ENCODE data around the gene TBX19. TPM values are rescaled to one million over a fixed set of nuclear protein-coding genes. Genes with fewer than 3 reads are reported as not detected.
A peak's percentile ranks its signal among the peaks of the same experiment; 100 is the strongest.

The TBX19 gene
- total and polyA plus RNA-seq, 3 donors from 2014 or later: 1.9 to 2.7 (median 2.7) TPM

- Histone ChIP-seq H3K4me3 (no peak overlapping the region), H3K27ac (peak overlapping the region; percentile 52 to 72), H3K27me3 (no peaks in the 10 kb centered on the region), H3K36me3 (ENCODE audit: low read depth, missing control alignments) (no peaks in the 10 kb centered on the region), H3K9me3 (no peaks in the 10 kb centered on the region), H3K4me1 (peaks cover 16% of the 10 kb centered on the region)
- TF ChIP-seq POLR2A (IDR thresholded peaks at IDR 0.05): no peak
- TF ChIP-seq CTCF (IDR thresholded peaks at IDR 0.05): no peak
- DNase-seq: peak; percentile 44
- intact Hi-C loops (cut with DNase I; ENCODE audit: low total_unique reads): no loop called here
- WGBS, 2 donors: 69 to 75% methylated on average over 7 of the region's 7 CpGs
These were observed 43.7 kb upstream of the TBX19 start for GRCh38 chr1:168236836-168237611.

- Histone ChIP-seq H3K27me3 (no peaks in the 10 kb centered on the region), H3K4me1 (peaks cover 17% of the 10 kb centered on the region), H3K4me3 (no peak overlapping the region), H3K9me3 (no peaks in the 10 kb centered on the region), H3K36me3 (ENCODE audit: low read depth, missing control alignments) (no peaks in the 10 kb centered on the region), H3K27ac (peak overlapping the region; percentile 40 to 55)
- DNase-seq: no peak
- intact Hi-C loops (cut with DNase I; ENCODE audit: low total_unique reads): no loop called here
- TF ChIP-seq POLR2A (IDR thresholded peaks at IDR 0.05) (no peak), CTCF (IDR thresholded peaks at IDR 0.05) (no peak)
- WGBS, 2 donors: 30 to 33% methylated on average over 2 of the region's 2 CpGs
These were observed 37.5 kb upstream of the TBX19 start for GRCh38 chr1:168243198-168243597.

GRCh38 chr1:168243636-168244212 lies 37.0 kb upstream of the TBX19 start:
- H3K4me3 ChIP-seq: no peak overlapping the region
- no peaks in the 10 kb centered on the region for H3K27me3 ChIP-seq
- peak overlapping the region; percentile 40 to 55 for H3K27ac ChIP-seq
- H3K36me3 ChIP-seq (ENCODE audit: low read depth, missing control alignments): no peaks in the 10 kb centered on the region
- DNase-seq: no peak
- intact Hi-C loops (cut with DNase I; ENCODE audit: low total_unique reads): no loop called here
- peaks cover 17% of the 10 kb centered on the region for H3K4me1 ChIP-seq
- TF ChIP-seq POLR2A (IDR thresholded peaks at IDR 0.05) (no peak), CTCF (IDR thresholded peaks at IDR 0.05) (no peak)
- whole genome bisulfite sequencing, 2 donors: 21 to 40% methylated on average over 3 of the region's 3 CpGs
- no peaks in the 10 kb centered on the region for H3K9me3 ChIP-seq

- Histone ChIP-seq H3K27ac (peak overlapping the region in 1 of 2 donors; percentile 55), H3K9me3 (no peaks in the 10 kb centered on the region), H3K36me3 (ENCODE audit: low read depth, missing control alignments) (no peaks in the 10 kb centered on the region), H3K4me1 (peaks cover 17% of the 10 kb centered on the region), H3K4me3 (no peak overlapping the region), H3K27me3 (no peaks in the 10 kb centered on the region)
- intact Hi-C loops (cut with DNase I; ENCODE audit: low total_unique reads): no loop called here
- whole genome bisulfite sequencing, 2 donors: 89 to 93% methylated on average over 3 of the region's 3 CpGs
- no peak for TF ChIP-seq POLR2A (IDR thresholded peaks at IDR 0.05)
- no peak for TF ChIP-seq CTCF (IDR thresholded peaks at IDR 0.05)
- DNase-seq: no peak
These were observed 35.6 kb upstream of the TBX19 start for GRCh38 chr1:168245042-168245441.

Measured in testis (tissue), 3 donors.